ENCODE results near the gene KRT76.

The KRT76 gene

DNA sequence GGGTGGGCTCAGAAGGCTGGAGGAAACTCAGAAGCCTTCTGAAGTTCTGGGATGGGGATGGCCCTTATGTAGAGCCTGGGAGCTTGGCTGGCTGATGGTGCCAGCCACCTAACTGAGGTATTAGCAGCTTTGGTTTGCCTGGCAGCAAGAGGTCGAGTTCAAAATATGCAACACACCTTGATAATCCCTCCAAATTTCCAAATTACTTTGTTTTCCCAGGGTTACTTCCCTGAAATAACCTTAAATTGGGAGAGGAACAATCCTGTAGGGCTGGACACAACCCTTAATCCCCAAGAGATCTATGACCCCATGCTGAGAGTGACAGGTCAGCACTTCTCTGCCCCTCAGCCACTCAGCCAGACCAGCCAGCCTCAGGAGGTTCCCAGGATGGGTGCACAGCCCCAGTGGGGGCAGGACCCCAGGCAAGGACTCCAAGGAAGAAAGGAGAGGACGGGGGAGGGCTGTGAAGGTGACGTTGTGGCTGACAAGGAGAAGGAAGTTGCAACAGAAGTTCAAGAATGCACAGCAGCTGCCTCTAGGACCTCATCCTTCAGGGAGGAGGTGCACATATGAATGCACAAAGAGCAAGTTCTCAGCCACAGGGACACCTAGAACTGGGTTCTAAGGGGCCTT lies 55.2 kb downstream of the KRT76 start:
- no peak overlapping the region for H3K27ac ChIP-seq
- ChIA-PET POLR2A (ENCODE audit: low non-redundant PET) (no interaction called here), CTCF (no interaction called here)
- TF ChIP-seq, protein P1, sequence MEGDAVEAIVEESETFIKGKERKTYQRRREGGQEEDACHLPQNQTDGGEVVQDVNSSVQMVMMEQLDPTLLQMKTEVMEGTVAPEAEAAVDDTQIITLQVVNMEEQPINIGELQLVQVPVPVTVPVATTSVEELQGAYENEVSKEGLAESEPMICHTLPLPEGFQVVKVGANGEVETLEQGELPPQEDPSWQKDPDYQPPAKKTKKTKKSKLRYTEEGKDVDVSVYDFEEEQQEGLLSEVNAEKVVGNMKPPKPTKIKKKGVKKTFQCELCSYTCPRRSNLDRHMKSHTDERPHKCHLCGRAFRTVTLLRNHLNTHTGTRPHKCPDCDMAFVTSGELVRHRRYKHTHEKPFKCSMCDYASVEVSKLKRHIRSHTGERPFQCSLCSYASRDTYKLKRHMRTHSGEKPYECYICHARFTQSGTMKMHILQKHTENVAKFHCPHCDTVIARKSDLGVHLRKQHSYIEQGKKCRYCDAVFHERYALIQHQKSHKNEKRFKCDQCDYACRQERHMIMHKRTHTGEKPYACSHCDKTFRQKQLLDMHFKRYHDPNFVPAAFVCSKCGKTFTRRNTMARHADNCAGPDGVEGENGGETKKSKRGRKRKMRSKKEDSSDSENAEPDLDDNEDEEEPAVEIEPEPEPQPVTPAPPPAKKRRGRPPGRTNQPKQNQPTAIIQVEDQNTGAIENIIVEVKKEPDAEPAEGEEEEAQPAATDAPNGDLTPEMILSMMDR (conservative IDR thresholded peaks at IDR 0.05; ENCODE audit: low read depth): no peak
- DNase-seq (ENCODE audit: low spot score): no peak

DNA sequence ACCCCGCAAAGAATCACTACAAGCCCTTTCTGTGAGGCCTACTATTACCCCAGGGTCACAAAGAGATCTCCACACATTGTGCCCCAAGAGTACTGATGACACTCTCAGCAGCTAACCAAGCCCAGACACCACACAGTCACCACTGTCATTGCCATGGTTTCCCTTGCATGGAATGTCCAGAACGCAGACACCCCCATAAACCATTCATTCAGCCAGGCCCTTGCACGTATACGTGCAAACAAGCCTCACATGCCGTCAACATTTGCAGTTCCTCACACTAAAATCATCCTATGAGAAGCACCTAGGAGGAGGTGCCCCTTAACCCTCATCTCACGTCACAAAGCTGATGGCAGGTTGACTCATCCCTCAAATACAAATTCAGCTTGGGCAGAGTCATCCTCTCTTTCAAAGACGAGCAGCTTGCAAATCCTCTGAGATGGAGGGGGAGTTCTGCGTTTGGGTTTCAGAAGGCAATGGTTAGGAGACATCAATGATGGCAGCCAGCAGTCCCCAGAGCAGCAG lies 56.7 kb downstream of the KRT76 start:
- no peak for DNase-seq (ENCODE audit: low spot score)
- H3K27ac ChIP-seq: no peak overlapping the region
- ChIA-PET CTCF (interaction anchor here (0.9 kb wide), 1 partner anchor 159 kb away, joined by 3 read pairs; no protein-coding TSS in a partner anchor), POLR2A (ENCODE audit: low non-redundant PET) (no interaction called here)
- TF ChIP-seq, protein P1 (conservative IDR thresholded peaks at IDR 0.05; ENCODE audit: low read depth): no peak

All from RWPE1 (cell line).